ENCODE measurements around the gene LRRC71. TPM values are rescaled to one million over a fixed set of nuclear protein-coding genes. Genes with fewer than 3 reads are reported as not detected.

The LRRC71 gene
- total RNA-seq, 1 experiment from 2014 or later = 0.22 TPM

DNA sequence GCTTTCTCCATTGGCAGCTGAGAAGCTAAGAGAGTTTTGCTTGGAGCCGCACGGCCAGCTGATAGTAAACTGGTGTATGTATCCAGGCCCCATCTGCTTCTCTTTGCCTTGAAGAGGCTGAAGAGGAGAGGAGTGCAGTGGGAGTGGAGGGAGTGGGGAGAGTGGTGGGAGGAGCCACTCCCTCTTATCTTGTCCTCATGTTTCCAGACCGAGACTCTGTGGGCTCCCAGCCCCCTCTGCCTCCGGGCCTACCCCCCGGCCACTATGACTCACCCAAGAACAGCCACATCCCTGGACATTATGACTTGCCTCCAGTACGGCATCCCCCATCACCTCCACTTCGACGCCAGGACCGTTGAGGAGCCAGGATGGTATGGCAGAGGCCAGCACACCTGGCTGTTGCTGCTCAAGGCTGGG is 6.0 kb upstream of the LRRC71 start:
- no peak for ATAC-seq
- H3K27ac Mint-ChIP-seq = no peak overlapping the region
- H3K36me3 Mint-ChIP-seq = no peaks in the 10 kb centered on the region
- ChIA-PET CTCF (interaction anchor here (1.8 to 4.3 kb wide), 5 partner anchors 12 to 76 kb away, joined by 6 to 42 read pairs (median 17); no protein-coding TSS in a partner anchor), POLR2A (no interaction called here)
- TF ChIP-seq, protein P1, sequence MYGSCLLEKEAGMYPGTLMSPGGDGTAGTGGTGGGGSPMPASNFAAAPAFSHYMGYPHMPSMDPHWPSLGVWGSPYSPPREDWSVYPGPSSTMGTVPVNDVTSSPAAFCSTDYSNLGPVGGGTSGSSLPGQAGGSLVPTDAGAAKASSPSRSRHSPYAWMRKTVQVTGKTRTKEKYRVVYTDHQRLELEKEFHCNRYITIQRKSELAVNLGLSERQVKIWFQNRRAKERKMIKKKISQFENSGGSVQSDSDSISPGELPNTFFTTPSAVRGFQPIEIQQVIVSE (CRISPR knock-in tag; IDR thresholded peaks at IDR 0.05; ENCODE audit: borderline replicate concordance) = no peak
- no peak for TF ChIP-seq MYBL2 (CRISPR knock-in tag; IDR thresholded peaks at IDR 0.05)
- TF ChIP-seq TCF7 (CRISPR knock-in tag; IDR thresholded peaks at IDR 0.05; ENCODE audit: low read depth) = no peak
- peaks cover 53% of the 10 kb centered on the region for H3K27me3 Mint-ChIP-seq (ENCODE audit: low read depth)
- no peak overlapping the region for H3K4me3 Mint-ChIP-seq
- H3K9me3 Mint-ChIP-seq = peaks cover 4% of the 10 kb centered on the region; the same call in 1 of the 2 replicates
- no peak for DNase-seq (ENCODE audit: low spot score)
- peaks cover 14% of the 10 kb centered on the region for H3K4me1 Mint-ChIP-seq

DNA sequence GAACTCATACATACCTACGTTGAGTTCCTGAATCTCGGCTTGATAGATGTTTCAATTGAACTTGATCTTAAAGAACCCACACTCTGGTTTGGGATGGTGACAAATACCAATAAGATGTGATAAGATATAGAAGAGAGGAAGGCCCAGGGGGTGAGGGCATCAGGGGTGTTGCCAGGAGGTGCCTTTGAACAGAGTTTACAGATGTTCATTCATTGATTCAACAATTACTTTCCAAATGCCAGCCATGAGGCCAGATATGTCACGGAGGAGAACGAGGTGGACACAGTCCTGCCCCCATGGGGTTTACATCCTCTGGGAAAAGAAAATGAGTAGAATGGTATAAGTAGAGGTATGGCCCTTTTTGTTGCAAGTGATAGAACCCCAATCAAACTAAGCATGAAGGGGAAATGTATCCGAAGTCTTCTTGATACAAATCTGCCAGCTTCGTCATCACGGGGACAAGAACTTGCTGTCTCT is 659 bp downstream of the LRRC71 start:
- Mint-ChIP-seq H3K27ac (no peak overlapping the region), H3K9me3 (peaks cover 4% of the 10 kb centered on the region; the same call in 1 of the 2 replicates), H3K4me1 (peaks cover 17% of the 10 kb centered on the region), H3K27me3 (ENCODE audit: low read depth) (peaks cover 100% of the 10 kb centered on the region), H3K36me3 (no peaks in the 10 kb centered on the region), H3K4me3 (peak overlapping the region; percentile 67)
- POLR2A ChIA-PET = interaction anchor here (0.6 kb wide), 1 partner anchor 129 kb away, joined by 4 read pairs; no protein-coding TSS in a partner anchor
- ATAC-seq (no peak), DNase-seq (ENCODE audit: low spot score) (no peak)
- CTCF ChIA-PET = interaction anchor here (0.7 to 11.9 kb wide), 13 partner anchors 16 to 232 kb away, joined by 3 to 233 read pairs (median 8); partner anchors contain the start of genes INSRR, NTRK1 and PEAR1
- TF ChIP-seq, protein P2, sequence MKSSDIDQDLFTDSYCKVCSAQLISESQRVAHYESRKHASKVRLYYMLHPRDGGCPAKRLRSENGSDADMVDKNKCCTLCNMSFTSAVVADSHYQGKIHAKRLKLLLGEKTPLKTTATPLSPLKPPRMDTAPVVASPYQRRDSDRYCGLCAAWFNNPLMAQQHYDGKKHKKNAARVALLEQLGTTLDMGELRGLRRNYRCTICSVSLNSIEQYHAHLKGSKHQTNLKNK (CRISPR knock-in tag; IDR thresholded peaks at IDR 0.05) = no peak
- TF ChIP-seq, protein P3, sequence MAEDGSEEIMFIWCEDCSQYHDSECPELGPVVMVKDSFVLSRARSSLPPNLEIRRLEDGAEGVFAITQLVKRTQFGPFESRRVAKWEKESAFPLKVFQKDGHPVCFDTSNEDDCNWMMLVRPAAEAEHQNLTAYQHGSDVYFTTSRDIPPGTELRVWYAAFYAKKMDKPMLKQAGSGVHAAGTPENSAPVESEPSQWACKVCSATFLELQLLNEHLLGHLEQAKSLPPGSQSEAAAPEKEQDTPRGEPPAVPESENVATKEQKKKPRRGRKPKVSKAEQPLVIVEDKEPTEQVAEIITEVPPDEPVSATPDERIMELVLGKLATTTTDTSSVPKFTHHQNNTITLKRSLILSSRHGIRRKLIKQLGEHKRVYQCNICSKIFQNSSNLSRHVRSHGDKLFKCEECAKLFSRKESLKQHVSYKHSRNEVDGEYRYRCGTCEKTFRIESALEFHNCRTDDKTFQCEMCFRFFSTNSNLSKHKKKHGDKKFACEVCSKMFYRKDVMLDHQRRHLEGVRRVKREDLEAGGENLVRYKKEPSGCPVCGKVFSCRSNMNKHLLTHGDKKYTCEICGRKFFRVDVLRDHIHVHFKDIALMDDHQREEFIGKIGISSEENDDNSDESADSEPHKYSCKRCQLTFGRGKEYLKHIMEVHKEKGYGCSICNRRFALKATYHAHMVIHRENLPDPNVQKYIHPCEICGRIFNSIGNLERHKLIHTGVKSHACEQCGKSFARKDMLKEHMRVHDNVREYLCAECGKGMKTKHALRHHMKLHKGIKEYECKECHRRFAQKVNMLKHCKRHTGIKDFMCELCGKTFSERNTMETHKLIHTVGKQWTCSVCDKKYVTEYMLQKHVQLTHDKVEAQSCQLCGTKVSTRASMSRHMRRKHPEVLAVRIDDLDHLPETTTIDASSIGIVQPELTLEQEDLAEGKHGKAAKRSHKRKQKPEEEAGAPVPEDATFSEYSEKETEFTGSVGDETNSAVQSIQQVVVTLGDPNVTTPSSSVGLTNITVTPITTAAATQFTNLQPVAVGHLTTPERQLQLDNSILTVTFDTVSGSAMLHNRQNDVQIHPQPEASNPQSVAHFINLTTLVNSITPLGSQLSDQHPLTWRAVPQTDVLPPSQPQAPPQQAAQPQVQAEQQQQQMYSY (CRISPR knock-in tag; IDR thresholded peaks at IDR 0.05) = no peak
- no peak for TF ChIP-seq NR3C1 (CRISPR knock-in tag; conservative IDR thresholded peaks at IDR 0.05; ENCODE audit: low read depth)

DNA sequence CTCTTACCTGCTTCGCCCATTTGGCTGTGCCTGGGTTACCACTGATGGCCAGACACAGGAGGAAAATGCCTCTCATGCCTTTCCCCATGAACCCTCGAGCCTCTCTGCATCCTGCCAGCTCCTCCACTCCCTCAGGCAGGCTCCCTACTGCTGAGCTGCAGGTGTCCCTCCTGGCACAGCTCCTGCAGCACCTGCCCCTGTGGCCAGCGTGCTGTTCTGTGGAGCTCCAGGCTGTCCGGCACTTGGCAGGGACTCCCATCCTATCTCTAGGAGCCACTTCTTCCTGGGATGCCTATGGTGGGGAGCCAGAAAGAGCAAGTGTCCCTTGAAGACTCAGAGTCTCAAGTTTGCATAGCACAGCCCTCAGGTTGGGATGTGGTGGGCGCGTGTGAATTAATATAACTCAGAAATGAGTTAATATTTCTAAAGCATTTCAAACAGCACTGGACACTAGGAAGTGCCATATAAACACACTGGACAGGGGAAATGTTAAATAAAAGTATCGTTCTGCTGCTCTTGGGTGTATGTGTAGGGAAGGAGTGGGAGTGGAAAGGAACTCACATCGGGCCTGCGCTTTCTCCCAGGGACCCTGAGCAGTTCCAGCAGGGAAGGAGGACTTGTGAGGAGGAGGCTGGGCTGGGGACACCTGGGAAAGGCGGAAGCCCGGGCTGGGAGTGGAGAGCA is 2.7 kb downstream of the LRRC71 start:
- Mint-ChIP-seq H3K36me3 (no peaks in the 10 kb centered on the region), H3K4me1 (peaks cover 25% of the 10 kb centered on the region), H3K27me3 (ENCODE audit: low read depth) (peaks cover 100% of the 10 kb centered on the region), H3K27ac (no peak overlapping the region), H3K4me3 (peak overlapping the region; percentile 72), H3K9me3 (peaks cover 4% of the 10 kb centered on the region; the same call in 1 of the 2 replicates)
- ATAC-seq = no peak
- no peak for DNase-seq (ENCODE audit: low spot score)
- POLR2A ChIA-PET = interaction anchor here (1.2 kb wide), 1 partner anchor 9 kb away, joined by 4 read pairs; no protein-coding TSS in a partner anchor
- CTCF ChIA-PET = interaction anchor here (0.7 to 11.9 kb wide), 21 partner anchors 12 to 304 kb away, joined by 3 to 233 read pairs (median 6); partner anchors contain the start of genes INSRR, NTRK1 and PEAR1
- TF ChIP-seq, protein P1 (CRISPR knock-in tag; IDR thresholded peaks at IDR 0.05; ENCODE audit: borderline replicate concordance) = no peak
- TF ChIP-seq, protein P2 (CRISPR knock-in tag; IDR thresholded peaks at IDR 0.05) = no peak
- TF ChIP-seq PRRX2 (CRISPR knock-in tag; IDR thresholded peaks at IDR 0.05) = no peak
- TF ChIP-seq, protein P4, sequence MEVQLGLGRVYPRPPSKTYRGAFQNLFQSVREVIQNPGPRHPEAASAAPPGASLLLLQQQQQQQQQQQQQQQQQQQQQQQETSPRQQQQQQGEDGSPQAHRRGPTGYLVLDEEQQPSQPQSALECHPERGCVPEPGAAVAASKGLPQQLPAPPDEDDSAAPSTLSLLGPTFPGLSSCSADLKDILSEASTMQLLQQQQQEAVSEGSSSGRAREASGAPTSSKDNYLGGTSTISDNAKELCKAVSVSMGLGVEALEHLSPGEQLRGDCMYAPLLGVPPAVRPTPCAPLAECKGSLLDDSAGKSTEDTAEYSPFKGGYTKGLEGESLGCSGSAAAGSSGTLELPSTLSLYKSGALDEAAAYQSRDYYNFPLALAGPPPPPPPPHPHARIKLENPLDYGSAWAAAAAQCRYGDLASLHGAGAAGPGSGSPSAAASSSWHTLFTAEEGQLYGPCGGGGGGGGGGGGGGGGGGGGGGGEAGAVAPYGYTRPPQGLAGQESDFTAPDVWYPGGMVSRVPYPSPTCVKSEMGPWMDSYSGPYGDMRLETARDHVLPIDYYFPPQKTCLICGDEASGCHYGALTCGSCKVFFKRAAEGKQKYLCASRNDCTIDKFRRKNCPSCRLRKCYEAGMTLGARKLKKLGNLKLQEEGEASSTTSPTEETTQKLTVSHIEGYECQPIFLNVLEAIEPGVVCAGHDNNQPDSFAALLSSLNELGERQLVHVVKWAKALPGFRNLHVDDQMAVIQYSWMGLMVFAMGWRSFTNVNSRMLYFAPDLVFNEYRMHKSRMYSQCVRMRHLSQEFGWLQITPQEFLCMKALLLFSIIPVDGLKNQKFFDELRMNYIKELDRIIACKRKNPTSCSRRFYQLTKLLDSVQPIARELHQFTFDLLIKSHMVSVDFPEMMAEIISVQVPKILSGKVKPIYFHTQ (CRISPR knock-in tag; IDR thresholded peaks at IDR 0.05) = no peak
- TF ChIP-seq, protein P5, sequence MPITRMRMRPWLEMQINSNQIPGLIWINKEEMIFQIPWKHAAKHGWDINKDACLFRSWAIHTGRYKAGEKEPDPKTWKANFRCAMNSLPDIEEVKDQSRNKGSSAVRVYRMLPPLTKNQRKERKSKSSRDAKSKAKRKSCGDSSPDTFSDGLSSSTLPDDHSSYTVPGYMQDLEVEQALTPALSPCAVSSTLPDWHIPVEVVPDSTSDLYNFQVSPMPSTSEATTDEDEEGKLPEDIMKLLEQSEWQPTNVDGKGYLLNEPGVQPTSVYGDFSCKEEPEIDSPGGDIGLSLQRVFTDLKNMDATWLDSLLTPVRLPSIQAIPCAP (CRISPR knock-in tag; IDR thresholded peaks at IDR 0.05) = no peak
- TF ChIP-seq, protein P6, sequence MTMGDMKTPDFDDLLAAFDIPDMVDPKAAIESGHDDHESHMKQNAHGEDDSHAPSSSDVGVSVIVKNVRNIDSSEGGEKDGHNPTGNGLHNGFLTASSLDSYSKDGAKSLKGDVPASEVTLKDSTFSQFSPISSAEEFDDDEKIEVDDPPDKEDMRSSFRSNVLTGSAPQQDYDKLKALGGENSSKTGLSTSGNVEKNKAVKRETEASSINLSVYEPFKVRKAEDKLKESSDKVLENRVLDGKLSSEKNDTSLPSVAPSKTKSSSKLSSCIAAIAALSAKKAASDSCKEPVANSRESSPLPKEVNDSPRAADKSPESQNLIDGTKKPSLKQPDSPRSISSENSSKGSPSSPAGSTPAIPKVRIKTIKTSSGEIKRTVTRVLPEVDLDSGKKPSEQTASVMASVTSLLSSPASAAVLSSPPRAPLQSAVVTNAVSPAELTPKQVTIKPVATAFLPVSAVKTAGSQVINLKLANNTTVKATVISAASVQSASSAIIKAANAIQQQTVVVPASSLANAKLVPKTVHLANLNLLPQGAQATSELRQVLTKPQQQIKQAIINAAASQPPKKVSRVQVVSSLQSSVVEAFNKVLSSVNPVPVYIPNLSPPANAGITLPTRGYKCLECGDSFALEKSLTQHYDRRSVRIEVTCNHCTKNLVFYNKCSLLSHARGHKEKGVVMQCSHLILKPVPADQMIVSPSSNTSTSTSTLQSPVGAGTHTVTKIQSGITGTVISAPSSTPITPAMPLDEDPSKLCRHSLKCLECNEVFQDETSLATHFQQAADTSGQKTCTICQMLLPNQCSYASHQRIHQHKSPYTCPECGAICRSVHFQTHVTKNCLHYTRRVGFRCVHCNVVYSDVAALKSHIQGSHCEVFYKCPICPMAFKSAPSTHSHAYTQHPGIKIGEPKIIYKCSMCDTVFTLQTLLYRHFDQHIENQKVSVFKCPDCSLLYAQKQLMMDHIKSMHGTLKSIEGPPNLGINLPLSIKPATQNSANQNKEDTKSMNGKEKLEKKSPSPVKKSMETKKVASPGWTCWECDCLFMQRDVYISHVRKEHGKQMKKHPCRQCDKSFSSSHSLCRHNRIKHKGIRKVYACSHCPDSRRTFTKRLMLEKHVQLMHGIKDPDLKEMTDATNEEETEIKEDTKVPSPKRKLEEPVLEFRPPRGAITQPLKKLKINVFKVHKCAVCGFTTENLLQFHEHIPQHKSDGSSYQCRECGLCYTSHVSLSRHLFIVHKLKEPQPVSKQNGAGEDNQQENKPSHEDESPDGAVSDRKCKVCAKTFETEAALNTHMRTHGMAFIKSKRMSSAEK (CRISPR knock-in tag; IDR thresholded peaks at IDR 0.05; ENCODE audit: borderline replicate concordance) = no peak
